Lower lobe of right lung (tissue), 2 donors: ENCODE data around the gene NAV2. TPM values are rescaled to one million over a fixed set of nuclear protein-coding genes. Genes with fewer than 3 reads are reported as not detected.

Source experiments
- ATAC-seq, 2 donors: fragments of 200-7000 bp; cut with Tn5 transposase; one replicate each; pipeline ENCODE4 v1.9.1; 2020 to 2022; ENCODE audit warnings: mild to moderate bottlenecking in 2 of 2, moderate library complexity in 2 of 2
- DNase-seq: peaks from one replicate; pipeline ENCODE4 v3.0.0-alpha.2; 2020
- H3K27ac ChIP-seq: fragments of 200-600 bp; one replicate; pipeline ENCODE4 v1.8.0; 2022
- H3K27me3 ChIP-seq: fragments of 200-600 bp; one replicate; pipeline ENCODE4 v1.8.0; 2022; ENCODE audit warnings: low read depth
- H3K36me3 ChIP-seq: fragments of 200-600 bp; one replicate; pipeline ENCODE4 v1.8.0; 2022; ENCODE audit warnings: mild to moderate bottlenecking
- H3K4me1 ChIP-seq: fragments of 200-600 bp; one replicate; pipeline ENCODE4 v1.8.0; 2022
- H3K4me3 ChIP-seq: fragments of 200-600 bp; one replicate; pipeline ENCODE4 v1.8.0; 2022; ENCODE audit warnings: mild to moderate bottlenecking
- H3K9me3 ChIP-seq: fragments of 200-600 bp; one replicate; pipeline ENCODE4 v1.8.0; 2022
- intact Hi-C: fragments of 100-400 bp; cut with DNase I; formaldehyde crosslinking; loops from one replicate; pipeline ENCODE4 v1.11.0; 2022
- microRNA-seq: library from miRNA; unstranded; fragments of <30 nt; microRNA quantifications from one replicate; pipeline ENCODE4 v1.2.0, GENCODE V29; 2020; ENCODE audit warnings: borderline number of aligned reads
- total RNA-seq: library from RNA; stranded (reverse); fragmentation: NEBNext Ultra II Directional; extraction: Animal tissue kit (Norgen Biotek cat#: 25700); gene quantifications from one replicate; pipeline ENCODE4 v1.2.1, GENCODE V29; 2021
- TF ChIP-seq, protein P1 (sequence below): fragments of 200-600 bp; IDR thresholded peaks from one replicate; pipeline ENCODE4 v1.8.0; 2022; ENCODE audit warnings: antibody characterized with exemption, mild to moderate bottlenecking
- donor health status: DM: no; HTN: yes; CAD: no; lungs with severe emphysema.

Gene NAV2
- total RNA-seq, 1 donor from 2014 or later = 36.9 TPM

DNA sequence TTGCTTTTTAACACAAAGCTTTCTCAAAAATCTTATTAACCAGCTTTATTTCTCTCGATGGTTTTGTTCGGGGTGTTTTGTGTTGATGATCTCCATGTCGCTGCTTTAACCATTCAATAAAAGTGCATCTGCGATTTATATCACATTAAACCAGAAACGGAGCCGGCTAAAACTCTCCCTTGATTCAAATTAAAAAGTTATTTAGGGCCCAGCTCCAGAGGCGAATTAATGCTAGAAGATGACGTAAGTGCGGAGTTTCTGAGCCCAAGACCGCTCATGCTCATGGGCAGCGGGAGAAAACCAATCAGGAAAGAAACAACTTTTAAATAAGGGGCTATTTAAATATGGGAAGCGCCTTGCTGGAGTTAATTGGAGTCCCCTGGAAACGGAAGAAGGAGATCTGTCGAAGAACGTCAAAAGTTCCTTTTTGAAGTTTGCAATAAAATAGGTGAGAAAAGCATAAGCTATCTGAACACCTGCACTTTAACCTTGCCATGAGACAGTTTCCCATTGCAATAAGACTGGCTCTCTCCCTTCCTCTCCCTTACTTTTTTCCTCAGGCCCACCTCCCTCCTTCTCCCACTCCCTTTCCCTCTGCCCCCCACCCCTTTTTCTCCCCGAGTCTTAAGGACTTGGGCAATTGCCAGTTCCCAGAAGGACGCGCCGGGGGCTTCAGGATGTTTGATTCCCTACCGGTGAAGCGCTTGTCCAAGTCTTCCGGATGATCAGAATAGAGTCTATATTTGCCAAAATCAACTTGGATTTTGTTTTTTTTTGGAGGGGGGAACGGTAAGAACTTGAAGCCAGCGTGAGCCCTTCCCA lies 449.5 kb downstream of the NAV2 start:
- TF ChIP-seq, protein P1, sequence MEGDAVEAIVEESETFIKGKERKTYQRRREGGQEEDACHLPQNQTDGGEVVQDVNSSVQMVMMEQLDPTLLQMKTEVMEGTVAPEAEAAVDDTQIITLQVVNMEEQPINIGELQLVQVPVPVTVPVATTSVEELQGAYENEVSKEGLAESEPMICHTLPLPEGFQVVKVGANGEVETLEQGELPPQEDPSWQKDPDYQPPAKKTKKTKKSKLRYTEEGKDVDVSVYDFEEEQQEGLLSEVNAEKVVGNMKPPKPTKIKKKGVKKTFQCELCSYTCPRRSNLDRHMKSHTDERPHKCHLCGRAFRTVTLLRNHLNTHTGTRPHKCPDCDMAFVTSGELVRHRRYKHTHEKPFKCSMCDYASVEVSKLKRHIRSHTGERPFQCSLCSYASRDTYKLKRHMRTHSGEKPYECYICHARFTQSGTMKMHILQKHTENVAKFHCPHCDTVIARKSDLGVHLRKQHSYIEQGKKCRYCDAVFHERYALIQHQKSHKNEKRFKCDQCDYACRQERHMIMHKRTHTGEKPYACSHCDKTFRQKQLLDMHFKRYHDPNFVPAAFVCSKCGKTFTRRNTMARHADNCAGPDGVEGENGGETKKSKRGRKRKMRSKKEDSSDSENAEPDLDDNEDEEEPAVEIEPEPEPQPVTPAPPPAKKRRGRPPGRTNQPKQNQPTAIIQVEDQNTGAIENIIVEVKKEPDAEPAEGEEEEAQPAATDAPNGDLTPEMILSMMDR = no peak
- Histone ChIP-seq H3K27ac (no peak overlapping the region), H3K4me3 (no peak overlapping the region), H3K4me1 (peaks cover 15% of the 10 kb centered on the region), H3K27me3 (peaks cover 100% of the 10 kb centered on the region), H3K9me3 (no peaks in the 10 kb centered on the region), H3K36me3 (no peaks in the 10 kb centered on the region)
- DNase-seq (no peak), ATAC-seq (no peak)
- intact Hi-C loops = no loop called here

DNA sequence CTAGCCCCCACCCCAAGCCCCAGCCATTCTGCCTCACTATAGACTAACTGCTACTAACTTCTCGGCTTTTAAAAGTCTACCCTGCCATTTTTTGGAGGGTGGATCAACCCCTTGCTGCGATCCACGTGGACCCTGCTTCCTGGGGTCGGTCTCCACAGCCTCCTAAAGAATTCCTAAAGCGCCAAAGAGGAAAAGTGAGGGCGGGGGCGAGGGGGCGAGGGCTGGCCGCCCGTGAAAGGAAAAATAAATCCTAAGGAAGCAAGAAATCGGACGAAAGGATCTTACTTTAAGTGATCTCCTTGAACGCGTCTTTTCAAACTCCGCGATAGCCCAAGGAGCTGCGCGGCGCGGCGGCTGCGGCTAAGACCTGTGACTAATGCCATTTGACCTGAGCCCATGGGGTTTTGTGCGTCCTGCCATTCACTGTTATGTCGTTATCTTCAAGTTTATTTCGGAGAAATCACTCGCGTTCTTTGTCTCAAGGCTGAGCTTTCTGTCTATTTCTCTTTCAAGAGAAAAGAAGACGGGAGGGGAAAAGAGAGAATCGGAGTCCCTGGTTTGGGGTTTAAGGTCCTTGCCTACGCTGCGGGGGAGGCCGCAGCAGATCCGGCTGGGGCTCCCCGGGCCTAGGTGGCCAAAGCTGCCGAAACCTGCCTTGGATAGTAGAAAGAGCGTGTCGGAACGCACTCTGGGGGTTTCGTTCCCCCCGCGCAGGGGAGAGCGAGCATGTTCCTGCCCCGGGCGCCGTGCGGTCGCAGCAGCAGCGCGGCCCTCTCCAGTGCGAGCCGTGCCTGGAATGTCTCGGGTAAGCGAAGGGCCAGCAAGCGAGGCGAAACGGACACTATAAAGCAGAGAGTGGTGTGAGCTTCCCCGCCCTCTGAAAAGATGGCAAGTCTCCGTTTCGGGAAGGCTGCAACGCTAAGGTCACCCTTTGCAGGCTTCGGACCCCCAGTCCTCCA lies 450.5 kb downstream of the NAV2 start:
- TF ChIP-seq, protein P1 = no peak
- ATAC-seq = peak in 1 of 2 donors; percentile 29

DNA sequence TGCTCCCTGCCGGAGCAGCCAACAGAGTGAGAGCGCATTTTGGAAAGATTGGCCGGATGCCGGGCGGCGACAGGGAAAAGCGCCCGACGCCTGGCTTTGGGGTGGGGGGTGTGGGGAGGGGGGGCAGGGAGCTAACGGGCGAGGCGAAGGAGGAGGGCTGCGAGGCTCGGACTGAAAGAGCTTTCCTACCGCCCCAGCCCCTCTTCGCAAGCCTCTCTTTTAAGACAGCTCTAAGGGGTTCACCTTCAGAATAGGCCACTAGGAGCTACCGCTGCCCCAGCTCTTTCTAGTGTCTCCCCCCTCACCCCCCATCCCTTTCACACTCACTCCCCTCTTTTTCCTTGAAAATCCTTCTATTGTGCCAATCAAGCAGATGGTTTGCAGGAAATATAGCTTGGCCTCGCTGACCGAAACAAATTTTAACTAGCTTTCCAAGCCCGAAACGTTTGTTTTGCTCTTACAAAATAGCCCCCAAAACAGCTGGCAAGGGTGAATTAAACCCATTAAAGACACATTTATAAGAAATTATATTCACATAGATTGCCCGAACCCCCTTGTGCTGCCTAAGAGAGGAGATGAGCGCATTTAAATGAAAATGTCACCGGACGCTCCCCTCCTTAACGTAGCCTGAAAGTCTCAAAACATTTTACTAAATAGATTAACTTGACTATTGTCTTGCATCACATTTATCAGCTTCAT lies 451.3 kb downstream of the NAV2 start:
- intact Hi-C loops = no loop called here
- H3K36me3 ChIP-seq = no peaks in the 10 kb centered on the region
- peaks cover 99% of the 10 kb centered on the region for H3K27me3 ChIP-seq
- DNase-seq = no peak
- no peak for ATAC-seq
- H3K4me3 ChIP-seq = peak overlapping the region; percentile 27
- no peaks in the 10 kb centered on the region for H3K9me3 ChIP-seq
- H3K4me1 ChIP-seq = peaks cover 13% of the 10 kb centered on the region
- TF ChIP-seq, protein P1 = no peak
- no peak overlapping the region for H3K27ac ChIP-seq

More for the DNA sequence above, 450.5 kb downstream of the NAV2 start:
- no peak for DNase-seq
- H3K4me1 ChIP-seq = peaks cover 13% of the 10 kb centered on the region
- H3K36me3 ChIP-seq = no peaks in the 10 kb centered on the region
- intact Hi-C loops = no loop called here
- H3K27ac ChIP-seq = no peak overlapping the region
- H3K27me3 ChIP-seq = peaks cover 99% of the 10 kb centered on the region
- no peaks in the 10 kb centered on the region for H3K9me3 ChIP-seq
- H3K4me3 ChIP-seq = peak overlapping the region; percentile 27

Small RNA genes within 50 kb of the gene (microRNA-seq; reads per million reads assigned to microRNA genes)
- gene MIR4694 = not detected
